22Rv1 (cell line): Measurements from ENCODE around the gene MMP17.

ENCODE experiments used
- H3K27ac ChIP-seq: fragments of 450-650 bp; 2 replicates; pipeline ENCODE4 v1.5.1; 2017
- CTCF ChIP-seq: fragments of 450-650 bp; IDR thresholded peaks from 2 replicates; pipeline ENCODE4 v1.5.1; 2017; ENCODE audit warnings: mild to moderate bottlenecking
- ZFX ChIP-seq: fragments of 450-650 bp; IDR thresholded peaks from 2 replicates; pipeline ENCODE4 v1.6.1; 2017; ENCODE audit warnings: antibody characterized with exemption, borderline replicate concordance

MMP17 gene

GRCh38 chr12:131844656-131845055 is 16.5 kb downstream of the MMP17 start:
- H3K27ac ChIP-seq, result no peak overlapping the region
- no peak for TF ChIP-seq ZFX
- no peak for TF ChIP-seq CTCF

GRCh38 chr12:131845121-131845520 is 16.9 kb downstream of the MMP17 start:
- H3K27ac ChIP-seq, result no peak overlapping the region
- TF ChIP-seq CTCF (no peak), ZFX (no peak)

- no peak overlapping the region for H3K27ac ChIP-seq
- TF ChIP-seq CTCF (no peak), ZFX (no peak)
These were observed 19.3 kb downstream of the MMP17 start for GRCh38 chr12:131847456-131847855.

GRCh38 chr12:131848753-131849152 is 20.6 kb downstream of the MMP17 start:
- H3K27ac ChIP-seq, result no peak overlapping the region
- no peak for TF ChIP-seq ZFX
- TF ChIP-seq CTCF, result no peak

GRCh38 chr12:131849700-131850553 is 21.7 kb downstream of the MMP17 start:
- no peak for TF ChIP-seq CTCF
- no peak for TF ChIP-seq ZFX

GRCh38 chr12:131850856-131851559 is 22.8 kb downstream of the MMP17 start:
- no peak overlapping the region for H3K27ac ChIP-seq
- TF ChIP-seq ZFX, result no peak
- TF ChIP-seq CTCF, result no peak

More at GRCh38 chr12:131849700-131850553, 21.7 kb downstream of the MMP17 start:
- H3K27ac ChIP-seq, result no peak overlapping the region
